22Rv1 (cell line): ENCODE measurements around the gene IL20RB.

Experiments used
- ZFX ChIP-seq: fragments of 450-650 bp; IDR thresholded peaks from 2 replicates; pipeline ENCODE4 v1.6.1; 2017; ENCODE audit warnings: antibody characterized with exemption, borderline replicate concordance
- TF ChIP-seq, protein P1 (sequence below): fragments of 450-650 bp; IDR thresholded peaks from 2 replicates; pipeline ENCODE4 v1.5.1; 2017; ENCODE audit warnings: mild to moderate bottlenecking

DNA sequence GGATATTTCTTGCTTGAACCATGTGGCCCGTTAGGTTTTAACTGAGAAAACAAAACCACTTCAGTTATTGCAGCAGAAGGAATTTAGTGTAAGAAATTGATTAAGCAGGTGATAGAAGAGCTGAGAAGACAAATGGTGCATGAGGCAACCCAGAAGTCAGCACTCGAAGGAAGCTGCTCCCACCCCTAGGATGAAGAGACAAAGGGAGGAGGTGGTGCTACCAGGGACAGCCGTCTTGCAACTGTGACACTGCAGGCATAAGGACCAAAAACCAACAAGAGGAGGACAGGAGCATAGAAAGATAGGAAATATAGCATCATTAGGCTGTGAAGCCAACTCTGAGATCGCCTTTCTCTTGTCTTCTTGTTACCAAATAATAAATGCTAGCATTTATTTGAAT lies 89.0 kb downstream of the IL20RB start:
- TF ChIP-seq, protein P1, sequence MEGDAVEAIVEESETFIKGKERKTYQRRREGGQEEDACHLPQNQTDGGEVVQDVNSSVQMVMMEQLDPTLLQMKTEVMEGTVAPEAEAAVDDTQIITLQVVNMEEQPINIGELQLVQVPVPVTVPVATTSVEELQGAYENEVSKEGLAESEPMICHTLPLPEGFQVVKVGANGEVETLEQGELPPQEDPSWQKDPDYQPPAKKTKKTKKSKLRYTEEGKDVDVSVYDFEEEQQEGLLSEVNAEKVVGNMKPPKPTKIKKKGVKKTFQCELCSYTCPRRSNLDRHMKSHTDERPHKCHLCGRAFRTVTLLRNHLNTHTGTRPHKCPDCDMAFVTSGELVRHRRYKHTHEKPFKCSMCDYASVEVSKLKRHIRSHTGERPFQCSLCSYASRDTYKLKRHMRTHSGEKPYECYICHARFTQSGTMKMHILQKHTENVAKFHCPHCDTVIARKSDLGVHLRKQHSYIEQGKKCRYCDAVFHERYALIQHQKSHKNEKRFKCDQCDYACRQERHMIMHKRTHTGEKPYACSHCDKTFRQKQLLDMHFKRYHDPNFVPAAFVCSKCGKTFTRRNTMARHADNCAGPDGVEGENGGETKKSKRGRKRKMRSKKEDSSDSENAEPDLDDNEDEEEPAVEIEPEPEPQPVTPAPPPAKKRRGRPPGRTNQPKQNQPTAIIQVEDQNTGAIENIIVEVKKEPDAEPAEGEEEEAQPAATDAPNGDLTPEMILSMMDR = no peak
- TF ChIP-seq ZFX = no peak
